HepG2 (cell line): ENCODE measurements around the gene ROBO3. TPM values are rescaled to one million over a fixed set of nuclear protein-coding genes. Genes with fewer than 3 reads are reported as not detected.
A peak's percentile ranks its signal among the peaks of the same experiment; 100 is the strongest.

Source experiments
- ATAC-seq: fragments of 200-7000 bp; cut with Tn5 transposase; 3 replicates; pipeline ENCODE4 v1.9.1; 2020; ENCODE audit warnings: mild to moderate bottlenecking, moderate library complexity
- BruUV-seq: library from RNA; stranded (reverse); fragments of 400-500 nt; replicated peaks from 2 replicates; lab custom pipeline; 2021; lab: Mats Ljungman, UMichigan
- CTCF ChIA-PET: fragments of 300-600 bp; formaldehyde crosslinking; extraction: SDS; loops from one replicate; lab custom pipeline; 2021; ENCODE audit warnings: low total read pairs, inconsistent platforms, low intra/inter-chr PET ratio; lab: Yijun Ruan, JAX
- POLR2A ChIA-PET: fragments of 350-600 bp; sonication (Branson Sonifier 250); formaldehyde crosslinking; loops from one replicate; lab custom pipeline; 2020; ENCODE audit warnings: antibody characterized with exemption, inconsistent platforms; lab: Yijun Ruan, JAX
- DNase-seq: peaks from one replicate; pipeline ENCODE4 v3.0.0-alpha.2; 2015; ENCODE audit warnings: low spot score
- FAIRE-seq: peaks from 3 replicates; lab custom pipeline; 2011; peaks lifted over from hg19 to GRCh38; lab: Jason Lieb, UNC
- H2AFZ ChIP-seq: one replicate; pipeline ENCODE4 v1.6.1; 2011; ENCODE audit warnings: low read length, inconsistent platforms
- H3K27ac ChIP-seq: fragments of 300-600 bp; 3 replicates; pipeline ENCODE4 v1.8.0; 2011; ENCODE audit warnings: mixed run types, mild to moderate bottlenecking, mixed read lengths, low read length, inconsistent platforms; ENCODE audit not compliant: insufficient read depth; ENCODE audit errors: extremely low read length
- H3K27me3 ChIP-seq, 2 experiments: fragments of 200-600 bp in 1 of 2; 2 replicates in 1 of 2; 3 replicates in 1 of 2; pipeline versions ENCODE4 v1.6.0 to v1.8.0; 2011; ENCODE audit warnings: low read length in 2 of 2, mild to moderate bottlenecking in 2 of 2, moderate library complexity in 2 of 2, inconsistent platforms in 1 of 2; ENCODE audit not compliant: insufficient read depth in 2 of 2, control insufficient read depth in 1 of 2
- H3K36me3 ChIP-seq, 2 experiments: fragments of 200-600 bp in 1 of 2; replicated peaks in 1 of 2; 2 replicates in 1 of 2; 3 replicates in 1 of 2; pipeline versions ENCODE4 v1.5.1 to v1.8.0; 2011; ENCODE audit warnings: low read length in 2 of 2, inconsistent platforms in 1 of 2; ENCODE audit not compliant: insufficient read depth in 2 of 2, control insufficient read depth in 1 of 2
- H3K4me1 ChIP-seq: 2 replicates; pipeline ENCODE4 v1.5.1; 2012; ENCODE audit warnings: low read length, inconsistent platforms; ENCODE audit not compliant: insufficient read depth
- H3K4me2 ChIP-seq: 2 replicates; pipeline ENCODE4 v1.6.0; 2011; ENCODE audit warnings: low read depth, low read length, inconsistent platforms
- H3K4me3 ChIP-seq, 3 experiments: fragments of 200-600 bp in 1 of 3; sonication (generic), shearing (Covaris generic) in 1 of 3; replicated peaks in 1 of 3; 2 replicates each; pipeline ENCODE4 v1.5.1; 2011 to 2016; ENCODE audit warnings: low read length in 3 of 3, inconsistent platforms in 2 of 3, low read depth in 2 of 3, mild to moderate bottlenecking in 2 of 3, control low read depth in 1 of 3, mixed read lengths in 1 of 3; ENCODE audit not compliant: insufficient read depth in 1 of 3
- H3K79me2 ChIP-seq: one replicate; pipeline ENCODE4 v1.6.1; 2011; ENCODE audit warnings: low read length, inconsistent platforms; ENCODE audit not compliant: insufficient read depth
- H3K9ac ChIP-seq: 2 replicates; pipeline ENCODE4 v1.6.0; 2011; ENCODE audit warnings: mild to moderate bottlenecking, low read depth, low read length, inconsistent platforms; ENCODE audit not compliant: insufficient read depth
- H3K9me3 ChIP-seq: 2 replicates; pipeline ENCODE4 v1.5.1; 2012; ENCODE audit warnings: mild to moderate bottlenecking, low read length
- H4K20me1 ChIP-seq: 2 replicates; pipeline ENCODE4 v1.6.0; 2011; ENCODE audit warnings: inconsistent platforms, mild to moderate bottlenecking, low read length, moderate library complexity; ENCODE audit not compliant: insufficient read depth
- ATF4 ChIP-seq, 2 experiments: fragments of 450-650 bp in 1 of 2; sonication (generic) in 1 of 2; formaldehyde crosslinking; IDR thresholded peaks; 2 replicates each; pipeline versions ENCODE4 v1.5.0 to v1.8.0; 2020 to 2022; ENCODE audit warnings: mild to moderate bottlenecking in 1 of 2, missing genetic modification reagents in 1 of 2
- CAMTA2 ChIP-seq: sonication (generic); formaldehyde crosslinking; IDR thresholded peaks from 2 replicates; pipeline ENCODE4 v1.4.0; 2020; ENCODE audit warnings: mild to moderate bottlenecking, missing genetic modification reagents, borderline replicate concordance
- FOSL2 ChIP-seq: sonication (generic); formaldehyde crosslinking; IDR thresholded peaks from 2 replicates; pipeline ENCODE4 v1.4.0; 2020; ENCODE audit warnings: missing genetic modification reagents
- FOXK2 ChIP-seq: fragments of 450-650 bp; IDR thresholded peaks from 2 replicates; pipeline ENCODE4 v1.6.1; 2016
- HMGA1 ChIP-seq: sonication (generic); formaldehyde crosslinking; conservative IDR thresholded peaks from 2 replicates; pipeline ENCODE4 v1.4.0; 2020; ENCODE audit warnings: missing genetic modification reagents
- NCOA5 ChIP-seq: sonication (generic); formaldehyde crosslinking; IDR thresholded peaks from 2 replicates; pipeline ENCODE4 v1.4.0; 2020; ENCODE audit warnings: missing genetic modification reagents
- POGK ChIP-seq: sonication (generic); formaldehyde crosslinking; conservative IDR thresholded peaks from 2 replicates; pipeline ENCODE4 v1.8.0; 2022; ENCODE audit warnings: mild to moderate bottlenecking, moderate library complexity, missing genetic modification reagents
- SOX5 ChIP-seq: IDR thresholded peaks from 2 replicates; pipeline ENCODE4 v1.6.1; 2016; ENCODE audit warnings: borderline replicate concordance
- ZNF678 ChIP-seq: sonication (generic); formaldehyde crosslinking; IDR thresholded peaks from 2 replicates; pipeline ENCODE4 v1.4.0; 2020; ENCODE audit warnings: mild to moderate bottlenecking, missing genetic modification reagents
- WGBS: methylation state at CpG from one replicate; pipeline ENCODE4 v1.1.6; 2017; ENCODE audit warnings: low lambda C conversion rate; 5-methylcytosine and 5-hydroxymethylcytosine counted together
- in situ Hi-C: cut with HindIII; loops from 2 replicates; pipeline ENCODE4 v1.10.0; 2017; ENCODE audit warnings: low pct_unique_long_range_greater_than_20kb; ENCODE audit not compliant: extremely low pct_ligation_motif_present
- intact Hi-C: fragments of 100-400 bp; cut with micrococcal nuclease; formaldehyde crosslinking; loops from one replicate; pipeline ENCODE4 v1.10.0; 2022; ENCODE audit not compliant: unreplicated experiment
- polyA plus RNA-seq, 8 experiments: library from polyadenylated mRNA; depleted of rRNA in 3 of 8; stranded (reverse) in 7 of 8; unstranded in 1 of 8; fragments of >200 nt; fragmentation: Illumina TruSeq in 4 of 8; extraction: Trizol in 4 of 8; gene quantifications; 2 replicates each; pipeline versions ENCODE4 v1.2.1 to v1.2.3, GENCODE V29; 2011 to 2016; ENCODE audit warnings: low read depth in 4 of 8, missing spikeins in 1 of 8, mixed read lengths in 1 of 8; ENCODE audit not compliant: insufficient read depth in 1 of 8
- total RNA-seq, 5 experiments: library from RNA; depleted of rRNA; stranded (reverse); fragments of >200 nt; fragmentation: Illumina TruSeq; extraction: Trizol; gene quantifications; 2 replicates each; pipeline ENCODE4 v1.2.3, GENCODE V29; 2016; ENCODE audit warnings: low read depth in 1 of 5

ROBO3 gene
- total and polyA plus RNA-seq, 2 of the 13 experiments (the other 11 are each of a cell fraction or from before 2014, with no cell fraction given): 0.07 to 2.4 TPM

- no peak for FAIRE-seq
- no peak overlapping the region for H3K4me3 ChIP-seq
- H3K27ac ChIP-seq: no peak overlapping the region
- H3K36me3 ChIP-seq: no peaks in the 10 kb centered on the region
- in situ Hi-C loops (no loop called here), intact Hi-C loops (loop anchor here (5.0 kb wide), 1 partner anchor 37 kb away; the partner anchor contains the start of gene HEPACAM)
- no peaks in the 10 kb centered on the region for H3K9me3 ChIP-seq
- 8% methylated on average over 2 of the region's 5 CpGs for WGBS
- H3K27me3 ChIP-seq: peaks cover 0 to 26% of the 10 kb centered on the region in 2 experiments; a peak in 1 of 5 replicates
- no peaks in the 10 kb centered on the region for H4K20me1 ChIP-seq
- DNase-seq: peak; percentile 25
- ChIA-PET CTCF (no interaction called here), POLR2A (no interaction called here)
- no TSS peak for BruUV-seq
- no peak overlapping the region for H2AFZ ChIP-seq
- H3K9ac ChIP-seq: no peak overlapping the region
- no peaks in the 10 kb centered on the region for H3K79me2 ChIP-seq
- H3K4me2 ChIP-seq: peak overlapping the region; percentile 8; the same call in 1 of the 2 replicates
- ATAC-seq: no peak; the same call in 2 of the 3 replicates
- TF ChIP-seq FOSL2 (peak; percentile 67), SOX5 (CRISPR knock-in tag) (0 out of 2 replicates have a peak, but pooled peaks have one; percentile 13), HMGA1 (CRISPR knock-in tag) (no peak), POGK (no peak)
- TF ChIP-seq, all 625 proteins: peak for 2
- H3K4me1 ChIP-seq: peaks cover 54% of the 10 kb centered on the region
These were observed 35.2 kb downstream of the ROBO3 start for GRCh38 chr11:124900464-124900863.

- POLR2A ChIA-PET: no interaction called here
- Histone ChIP-seq H3K9ac (no peak overlapping the region), H3K4me1 (peaks cover 32% of the 10 kb centered on the region), H3K27ac (no peak overlapping the region), H3K9me3 (no peaks in the 10 kb centered on the region), H3K4me2 (no peak overlapping the region)
- DNase-seq: no peak
- WGBS: 73% methylated on average over 1 of the region's 1 CpG
- TF ChIP-seq NCOA5 (CRISPR knock-in tag) (no peak), ATF4 (CRISPR knock-in tag; IDR thresholded peaks at IDR 0.05) (no peak), CAMTA2 (CRISPR knock-in tag) (no peak), ZNF678 (CRISPR knock-in tag) (no peak), FOXK2 (no peak)
- TF ChIP-seq, all 625 proteins: peak for 0
- no peak overlapping the region for H3K4me3 ChIP-seq
- CTCF ChIA-PET: no interaction called here
- H3K27me3 ChIP-seq: peaks cover 0 to 20% of the 10 kb centered on the region in 2 experiments; a peak in 1 of 5 replicates
- H2AFZ ChIP-seq: no peak overlapping the region
- intact Hi-C loops: loop anchor here (5.0 kb wide), 1 partner anchor 35 kb away; the partner anchor contains the start of gene HEPACAM
- no peaks in the 10 kb centered on the region for H3K79me2 ChIP-seq
- in situ Hi-C loops: no loop called here
- H3K36me3 ChIP-seq: no peaks in the 10 kb centered on the region
- FAIRE-seq (no peak), ATAC-seq (no peak)
- H4K20me1 ChIP-seq: no peaks in the 10 kb centered on the region
- no TSS peak for BruUV-seq
These were observed 37.4 kb downstream of the ROBO3 start for GRCh38 chr11:124902616-124903015.
